GM10266 (cell line): ENCODE results near the gene ITSN1.

Source experiments
- DNase-seq: peaks from one replicate; pipeline ENCODE4 v3.0.0; 2012; ENCODE audit errors: extremely low spot score
- CTCF ChIP-seq: IDR thresholded peaks from 2 replicates; pipeline ENCODE4 v1.5.1; 2012; ENCODE audit warnings: mild to moderate bottlenecking, low read depth; ENCODE audit not compliant: control insufficient read depth, insufficient read depth; ENCODE audit errors: missing control alignments

Gene ITSN1

GRCh38 chr21:33843216-33843615 is 200.9 kb downstream of the ITSN1 start:
- DNase-seq: no peak
- no peak for TF ChIP-seq CTCF

- TF ChIP-seq CTCF: no peak
- no peak for DNase-seq
Observed at GRCh38 chr21:33844104-33844889, 202.0 kb downstream of the ITSN1 start.

GRCh38 chr21:33844890-33845205 is 202.5 kb downstream of the ITSN1 start:
- no peak for TF ChIP-seq CTCF
- DNase-seq: no peak

GRCh38 chr21:33846141-33846540 is 203.8 kb downstream of the ITSN1 start:
- no peak for TF ChIP-seq CTCF
- DNase-seq: no peak

- no peak for DNase-seq
- TF ChIP-seq CTCF: no peak
Observed at GRCh38 chr21:33847588-33848248, 205.4 kb downstream of the ITSN1 start.

- no peak for TF ChIP-seq CTCF
- no peak for DNase-seq
Observed at GRCh38 chr21:33848249-33848953, 206.1 kb downstream of the ITSN1 start.

- DNase-seq: no peak
- no peak for TF ChIP-seq CTCF
Observed at GRCh38 chr21:33849834-33850233, 207.5 kb downstream of the ITSN1 start.
